ENCODE data around the gene FCGR2B. TPM values are rescaled to one million over a fixed set of nuclear protein-coding genes. Genes with fewer than 3 reads are reported as not detected.
"Not testable (repeated sequence)": the region's sequence is repeated elsewhere in the genome, so short reads cannot be mapped to it uniquely, and the experiment has no call there.

FCGR2B gene
- total RNA-seq, 2 donors from 2014 or later = 2.6 to 2.9 TPM

- not testable (repeated sequence) for H3K27me3 Mint-ChIP-seq; ATAC-seq; H3K36me3 Mint-ChIP-seq (ENCODE audit: low read depth); H3K4me1 Mint-ChIP-seq; H3K4me3 Mint-ChIP-seq; H3K27ac Mint-ChIP-seq; DNase-seq; H3K9me3 ChIP-seq (ENCODE audit: control insufficient read depth, low read length, poor library complexity, severe bottlenecking)
These were observed 26.7 kb upstream of the FCGR2B start for GRCh38 chr1:161636189-161636782.

GRCh38 chr1:161636976-161637375, 26.0 kb upstream of the FCGR2B start:
- not testable (repeated sequence) for H3K4me1 Mint-ChIP-seq; H3K4me3 Mint-ChIP-seq; H3K27me3 Mint-ChIP-seq; DNase-seq; H3K9me3 ChIP-seq (ENCODE audit: control insufficient read depth, low read length, poor library complexity, severe bottlenecking); H3K27ac Mint-ChIP-seq; ATAC-seq; H3K36me3 Mint-ChIP-seq (ENCODE audit: low read depth)

GRCh38 chr1:161638251-161638993, 24.5 kb upstream of the FCGR2B start:
- DNase-seq; H3K9me3 ChIP-seq (ENCODE audit: control insufficient read depth, low read length, poor library complexity, severe bottlenecking); H3K4me3 Mint-ChIP-seq; ATAC-seq; H3K27me3 Mint-ChIP-seq; H3K4me1 Mint-ChIP-seq; H3K36me3 Mint-ChIP-seq (ENCODE audit: low read depth); H3K27ac Mint-ChIP-seq: not testable (repeated sequence)

GRCh38 chr1:161639203-161639602, 23.7 kb upstream of the FCGR2B start:
- not testable (repeated sequence) for DNase-seq; H3K9me3 ChIP-seq (ENCODE audit: control insufficient read depth, low read length, poor library complexity, severe bottlenecking); H3K27me3 Mint-ChIP-seq; H3K4me3 Mint-ChIP-seq; H3K27ac Mint-ChIP-seq; H3K4me1 Mint-ChIP-seq; H3K36me3 Mint-ChIP-seq (ENCODE audit: low read depth); ATAC-seq

- H3K9me3 ChIP-seq (ENCODE audit: control insufficient read depth, low read length, poor library complexity, severe bottlenecking); DNase-seq; H3K27ac Mint-ChIP-seq; H3K36me3 Mint-ChIP-seq (ENCODE audit: low read depth); H3K4me1 Mint-ChIP-seq; H3K27me3 Mint-ChIP-seq; H3K4me3 Mint-ChIP-seq: not testable (repeated sequence)
- peak; percentile 50 for ATAC-seq
These were observed 20.2 kb upstream of the FCGR2B start for GRCh38 chr1:161642697-161643096.

GRCh38 chr1:161643481-161644208, 19.3 kb upstream of the FCGR2B start:
- not testable (repeated sequence) for H3K9me3 ChIP-seq (ENCODE audit: control insufficient read depth, low read length, poor library complexity, severe bottlenecking); DNase-seq; H3K27ac Mint-ChIP-seq; H3K27me3 Mint-ChIP-seq; H3K4me1 Mint-ChIP-seq; ATAC-seq; H3K4me3 Mint-ChIP-seq; H3K36me3 Mint-ChIP-seq (ENCODE audit: low read depth)

GRCh38 chr1:161644855-161645254, 18.1 kb upstream of the FCGR2B start:
- H3K27me3 Mint-ChIP-seq; H3K4me3 Mint-ChIP-seq; H3K27ac Mint-ChIP-seq; DNase-seq; H3K9me3 ChIP-seq (ENCODE audit: control insufficient read depth, low read length, poor library complexity, severe bottlenecking); ATAC-seq; H3K36me3 Mint-ChIP-seq (ENCODE audit: low read depth); H3K4me1 Mint-ChIP-seq: not testable (repeated sequence)

- H3K27me3 Mint-ChIP-seq; H3K36me3 Mint-ChIP-seq (ENCODE audit: low read depth); DNase-seq; H3K4me1 Mint-ChIP-seq; H3K4me3 Mint-ChIP-seq; H3K9me3 ChIP-seq (ENCODE audit: control insufficient read depth, low read length, poor library complexity, severe bottlenecking); H3K27ac Mint-ChIP-seq: not testable (repeated sequence)
- peak; percentile 52 for ATAC-seq
These were observed 15.2 kb upstream of the FCGR2B start for GRCh38 chr1:161647507-161648360.

GRCh38 chr1:161653541-161653940, 9.4 kb upstream of the FCGR2B start:
- DNase-seq; H3K27ac Mint-ChIP-seq; H3K4me1 Mint-ChIP-seq; H3K36me3 Mint-ChIP-seq (ENCODE audit: low read depth); H3K9me3 ChIP-seq (ENCODE audit: control insufficient read depth, low read length, poor library complexity, severe bottlenecking); H3K4me3 Mint-ChIP-seq; ATAC-seq: not testable (repeated sequence)
- H3K27me3 Mint-ChIP-seq = peaks cover 12% of the 10 kb centered on the region

GRCh38 chr1:161653971-161654370, 9.0 kb upstream of the FCGR2B start:
- DNase-seq; ATAC-seq; H3K36me3 Mint-ChIP-seq (ENCODE audit: low read depth); H3K4me3 Mint-ChIP-seq; H3K9me3 ChIP-seq (ENCODE audit: control insufficient read depth, low read length, poor library complexity, severe bottlenecking); H3K4me1 Mint-ChIP-seq; H3K27ac Mint-ChIP-seq: not testable (repeated sequence)
- peaks cover 12% of the 10 kb centered on the region for H3K27me3 Mint-ChIP-seq

GRCh38 chr1:161658524-161658923, 4.4 kb upstream of the FCGR2B start:
- not testable (repeated sequence) for H3K4me3 Mint-ChIP-seq; H3K27ac Mint-ChIP-seq; H3K9me3 ChIP-seq (ENCODE audit: control insufficient read depth, low read length, poor library complexity, severe bottlenecking); H3K4me1 Mint-ChIP-seq; ATAC-seq; H3K36me3 Mint-ChIP-seq (ENCODE audit: low read depth); DNase-seq
- H3K27me3 Mint-ChIP-seq = peaks cover 12% of the 10 kb centered on the region

- not testable (repeated sequence) for H3K27ac Mint-ChIP-seq; H3K36me3 Mint-ChIP-seq (ENCODE audit: low read depth); H3K9me3 ChIP-seq (ENCODE audit: control insufficient read depth, low read length, poor library complexity, severe bottlenecking); H3K27me3 Mint-ChIP-seq; H3K4me1 Mint-ChIP-seq; H3K4me3 Mint-ChIP-seq; DNase-seq
- peak; percentile 50 for ATAC-seq
These were observed 1.2 kb upstream of the FCGR2B start for GRCh38 chr1:161661660-161662311.
